ENCODE results near the gene PERP.

DNA sequence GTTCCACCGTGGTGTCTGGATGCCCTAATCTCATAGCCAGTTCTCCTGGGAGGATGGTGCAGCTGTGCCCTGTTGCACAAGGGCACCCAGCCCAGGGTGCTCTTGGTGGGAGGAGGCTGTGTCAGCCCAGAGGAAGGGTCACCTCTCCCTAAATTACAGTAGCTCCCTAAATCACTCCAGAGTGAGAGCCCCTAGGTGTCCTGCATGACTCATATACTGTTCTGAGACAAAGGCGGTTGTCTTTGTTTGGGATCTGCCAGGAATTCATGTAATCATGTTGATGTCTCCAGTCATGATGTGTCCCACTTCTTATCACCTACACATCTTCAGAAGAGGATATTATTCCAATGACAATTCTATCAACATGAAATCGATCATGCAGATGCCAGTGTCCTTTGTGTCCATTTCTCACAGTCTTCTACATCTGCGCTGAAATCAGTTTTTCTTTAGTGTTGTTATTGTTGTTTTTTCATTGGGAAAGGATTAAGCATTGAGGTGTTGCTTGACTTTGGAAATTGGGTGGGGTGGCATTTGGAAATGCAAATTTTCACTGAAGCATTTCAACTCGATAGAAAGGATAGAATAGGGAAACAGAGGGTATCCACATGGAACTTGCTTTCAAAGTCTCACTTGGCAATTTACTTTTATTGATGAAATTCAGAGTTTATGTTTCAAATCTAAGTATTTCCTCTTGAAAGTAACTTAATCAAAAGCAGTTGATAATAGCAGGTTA lies 19.5 kb downstream of the PERP start:
- TF ChIP-seq SIN3A (IDR thresholded peaks at IDR 0.05; ENCODE audit: borderline replicate concordance, insufficient read depth, low read length) (no peak), TAF1 (IDR thresholded peaks at IDR 0.05; ENCODE audit: borderline replicate concordance, insufficient read depth, low read length) (no peak), POLR2AphosphoS5 (IDR thresholded peaks at IDR 0.05; ENCODE audit: low read depth, low read length) (no peak)
- TF ChIP-seq, protein P1, sequence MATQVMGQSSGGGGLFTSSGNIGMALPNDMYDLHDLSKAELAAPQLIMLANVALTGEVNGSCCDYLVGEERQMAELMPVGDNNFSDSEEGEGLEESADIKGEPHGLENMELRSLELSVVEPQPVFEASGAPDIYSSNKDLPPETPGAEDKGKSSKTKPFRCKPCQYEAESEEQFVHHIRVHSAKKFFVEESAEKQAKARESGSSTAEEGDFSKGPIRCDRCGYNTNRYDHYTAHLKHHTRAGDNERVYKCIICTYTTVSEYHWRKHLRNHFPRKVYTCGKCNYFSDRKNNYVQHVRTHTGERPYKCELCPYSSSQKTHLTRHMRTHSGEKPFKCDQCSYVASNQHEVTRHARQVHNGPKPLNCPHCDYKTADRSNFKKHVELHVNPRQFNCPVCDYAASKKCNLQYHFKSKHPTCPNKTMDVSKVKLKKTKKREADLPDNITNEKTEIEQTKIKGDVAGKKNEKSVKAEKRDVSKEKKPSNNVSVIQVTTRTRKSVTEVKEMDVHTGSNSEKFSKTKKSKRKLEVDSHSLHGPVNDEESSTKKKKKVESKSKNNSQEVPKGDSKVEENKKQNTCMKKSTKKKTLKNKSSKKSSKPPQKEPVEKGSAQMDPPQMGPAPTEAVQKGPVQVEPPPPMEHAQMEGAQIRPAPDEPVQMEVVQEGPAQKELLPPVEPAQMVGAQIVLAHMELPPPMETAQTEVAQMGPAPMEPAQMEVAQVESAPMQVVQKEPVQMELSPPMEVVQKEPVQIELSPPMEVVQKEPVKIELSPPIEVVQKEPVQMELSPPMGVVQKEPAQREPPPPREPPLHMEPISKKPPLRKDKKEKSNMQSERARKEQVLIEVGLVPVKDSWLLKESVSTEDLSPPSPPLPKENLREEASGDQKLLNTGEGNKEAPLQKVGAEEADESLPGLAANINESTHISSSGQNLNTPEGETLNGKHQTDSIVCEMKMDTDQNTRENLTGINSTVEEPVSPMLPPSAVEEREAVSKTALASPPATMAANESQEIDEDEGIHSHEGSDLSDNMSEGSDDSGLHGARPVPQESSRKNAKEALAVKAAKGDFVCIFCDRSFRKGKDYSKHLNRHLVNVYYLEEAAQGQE (IDR thresholded peaks at IDR 0.05; ENCODE audit: insufficient read depth in 1 of 2, low read depth in 2 of 2, low read length in 2 of 2): no peak
